Ishikawa (cell line): ENCODE data around the gene KDM2B.

Experiments
- CEBPB ChIP-seq: IDR thresholded peaks from 2 replicates; pipeline ENCODE4 v1.6.1; 2012
- CREB1 ChIP-seq: IDR thresholded peaks from 2 replicates; pipeline ENCODE4 v1.6.1; 2012; ENCODE audit warnings: low read depth
- EGR1 ChIP-seq: IDR thresholded peaks from 2 replicates; pipeline ENCODE4 v1.6.1; 2012
- EP300 ChIP-seq: IDR thresholded peaks from 2 replicates; pipeline ENCODE4 v1.6.1; 2012; ENCODE audit warnings: borderline replicate concordance
- FOXM1 ChIP-seq: IDR thresholded peaks from 2 replicates; pipeline ENCODE4 v1.6.1; 2012; ENCODE audit warnings: low read depth, borderline replicate concordance
- NFIC ChIP-seq: IDR thresholded peaks from 2 replicates; pipeline ENCODE4 v1.6.1; 2012
- RAD21 ChIP-seq: IDR thresholded peaks from 2 replicates; pipeline ENCODE4 v1.6.1; 2012; ENCODE audit warnings: low read depth
- TAF1 ChIP-seq: IDR thresholded peaks from 2 replicates; pipeline ENCODE4 v1.6.1; 2012; ENCODE audit warnings: low read depth, mild to moderate bottlenecking
- TCF12 ChIP-seq: IDR thresholded peaks from 2 replicates; pipeline ENCODE4 v1.6.1; 2012; ENCODE audit warnings: low read depth
- TEAD4 ChIP-seq: IDR thresholded peaks from 2 replicates; pipeline ENCODE4 v1.6.1; 2012
- YY1 ChIP-seq: IDR thresholded peaks from 2 replicates; pipeline ENCODE4 v1.6.1; 2012; ENCODE audit warnings: low read depth
- ZBTB7A ChIP-seq: IDR thresholded peaks from 2 replicates; pipeline ENCODE4 v1.6.1; 2012; ENCODE audit warnings: low read depth
- TF ChIP-seq, protein P1 (sequence below): IDR thresholded peaks from 2 replicates; pipeline ENCODE4 v1.6.1; 2012
- TF ChIP-seq, protein P2 (sequence below): IDR thresholded peaks from 2 replicates; pipeline ENCODE4 v1.6.1; 2012
- TF ChIP-seq, protein P3 (sequence below): IDR thresholded peaks from 2 replicates; pipeline ENCODE4 v1.6.1; 2012; ENCODE audit warnings: low read depth, mild to moderate bottlenecking

The KDM2B gene

DNA sequence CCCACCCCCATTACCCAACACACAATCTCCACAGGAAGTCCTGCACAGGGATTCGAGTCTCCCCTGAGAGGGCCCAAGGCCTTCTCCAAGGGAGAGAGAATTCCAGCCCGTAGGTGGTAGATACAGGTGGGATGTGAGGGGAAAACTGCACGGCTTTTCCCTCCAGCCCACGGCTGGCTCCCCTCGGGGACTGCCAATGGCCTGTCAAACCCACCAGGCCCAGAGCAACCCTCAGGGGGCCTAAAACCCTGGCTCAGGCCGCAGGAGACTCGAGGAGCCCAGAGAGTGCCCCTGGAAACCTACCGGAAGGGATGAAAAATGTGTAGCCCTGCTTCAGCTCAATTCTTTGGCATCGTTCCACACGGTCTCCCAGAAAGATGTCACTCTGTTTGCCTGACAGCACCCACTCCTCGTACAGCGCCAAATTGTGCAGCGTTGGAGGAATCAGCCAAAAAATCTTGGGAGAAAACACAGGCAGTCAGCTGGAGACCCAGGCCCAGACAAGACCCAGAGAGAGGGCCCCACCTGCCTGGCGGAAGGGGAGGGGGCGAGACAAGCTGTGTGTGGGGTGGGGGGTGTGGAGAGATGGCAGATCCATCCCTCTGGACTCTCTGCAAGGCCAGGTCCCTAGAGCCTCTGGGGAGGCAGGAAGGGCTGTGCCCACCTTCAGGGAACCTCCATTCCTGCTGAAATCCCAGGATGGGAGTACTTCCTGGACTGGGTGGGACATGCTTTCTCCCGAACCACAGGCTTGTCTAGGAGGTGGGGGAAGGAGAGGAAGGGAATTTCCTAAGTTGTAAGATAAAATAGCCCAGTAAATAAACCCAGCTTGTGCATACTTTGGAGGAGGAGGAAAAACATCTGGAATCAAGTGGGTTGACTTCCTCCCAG is 48.1 kb downstream of the KDM2B start:
- TF ChIP-seq RAD21: no peak
- TF ChIP-seq, protein P1, sequence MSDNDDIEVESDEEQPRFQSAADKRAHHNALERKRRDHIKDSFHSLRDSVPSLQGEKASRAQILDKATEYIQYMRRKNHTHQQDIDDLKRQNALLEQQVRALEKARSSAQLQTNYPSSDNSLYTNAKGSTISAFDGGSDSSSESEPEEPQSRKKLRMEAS: no peak
- TF ChIP-seq NFIC: no peak
- TF ChIP-seq YY1: no peak
- no peak for TF ChIP-seq FOXM1
- TF ChIP-seq, protein P2, sequence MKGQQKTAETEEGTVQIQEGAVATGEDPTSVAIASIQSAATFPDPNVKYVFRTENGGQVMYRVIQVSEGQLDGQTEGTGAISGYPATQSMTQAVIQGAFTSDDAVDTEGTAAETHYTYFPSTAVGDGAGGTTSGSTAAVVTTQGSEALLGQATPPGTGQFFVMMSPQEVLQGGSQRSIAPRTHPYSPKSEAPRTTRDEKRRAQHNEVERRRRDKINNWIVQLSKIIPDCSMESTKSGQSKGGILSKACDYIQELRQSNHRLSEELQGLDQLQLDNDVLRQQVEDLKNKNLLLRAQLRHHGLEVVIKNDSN: no peak
- TF ChIP-seq TCF12: no peak
- TF ChIP-seq ZBTB7A: no peak
- TF ChIP-seq EP300: no peak
- TF ChIP-seq, protein P3, sequence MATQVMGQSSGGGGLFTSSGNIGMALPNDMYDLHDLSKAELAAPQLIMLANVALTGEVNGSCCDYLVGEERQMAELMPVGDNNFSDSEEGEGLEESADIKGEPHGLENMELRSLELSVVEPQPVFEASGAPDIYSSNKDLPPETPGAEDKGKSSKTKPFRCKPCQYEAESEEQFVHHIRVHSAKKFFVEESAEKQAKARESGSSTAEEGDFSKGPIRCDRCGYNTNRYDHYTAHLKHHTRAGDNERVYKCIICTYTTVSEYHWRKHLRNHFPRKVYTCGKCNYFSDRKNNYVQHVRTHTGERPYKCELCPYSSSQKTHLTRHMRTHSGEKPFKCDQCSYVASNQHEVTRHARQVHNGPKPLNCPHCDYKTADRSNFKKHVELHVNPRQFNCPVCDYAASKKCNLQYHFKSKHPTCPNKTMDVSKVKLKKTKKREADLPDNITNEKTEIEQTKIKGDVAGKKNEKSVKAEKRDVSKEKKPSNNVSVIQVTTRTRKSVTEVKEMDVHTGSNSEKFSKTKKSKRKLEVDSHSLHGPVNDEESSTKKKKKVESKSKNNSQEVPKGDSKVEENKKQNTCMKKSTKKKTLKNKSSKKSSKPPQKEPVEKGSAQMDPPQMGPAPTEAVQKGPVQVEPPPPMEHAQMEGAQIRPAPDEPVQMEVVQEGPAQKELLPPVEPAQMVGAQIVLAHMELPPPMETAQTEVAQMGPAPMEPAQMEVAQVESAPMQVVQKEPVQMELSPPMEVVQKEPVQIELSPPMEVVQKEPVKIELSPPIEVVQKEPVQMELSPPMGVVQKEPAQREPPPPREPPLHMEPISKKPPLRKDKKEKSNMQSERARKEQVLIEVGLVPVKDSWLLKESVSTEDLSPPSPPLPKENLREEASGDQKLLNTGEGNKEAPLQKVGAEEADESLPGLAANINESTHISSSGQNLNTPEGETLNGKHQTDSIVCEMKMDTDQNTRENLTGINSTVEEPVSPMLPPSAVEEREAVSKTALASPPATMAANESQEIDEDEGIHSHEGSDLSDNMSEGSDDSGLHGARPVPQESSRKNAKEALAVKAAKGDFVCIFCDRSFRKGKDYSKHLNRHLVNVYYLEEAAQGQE: no peak
- TF ChIP-seq TAF1: no peak
- no peak for TF ChIP-seq TEAD4
- no peak for TF ChIP-seq CREB1
- no peak for TF ChIP-seq CEBPB
- no peak for TF ChIP-seq EGR1

DNA sequence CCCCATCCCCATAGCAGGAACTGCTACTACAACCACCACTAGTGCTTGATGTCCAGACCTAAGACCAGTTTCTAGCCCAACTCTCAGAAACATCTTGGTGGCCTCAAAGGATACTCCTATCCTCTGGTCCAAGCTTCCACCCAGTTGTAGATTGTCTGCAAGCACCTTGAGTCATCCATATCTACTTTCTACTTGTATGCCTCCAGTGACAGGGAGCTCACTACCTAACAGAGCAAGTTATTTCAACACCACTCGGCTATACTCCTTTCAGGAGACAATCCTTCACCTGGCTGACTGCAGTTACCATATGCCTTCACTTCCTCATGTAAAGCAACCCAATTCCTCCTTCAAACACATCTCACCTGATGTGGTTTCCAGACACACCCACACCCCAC is 49.5 kb downstream of the KDM2B start:
- no peak for TF ChIP-seq FOXM1

DNA sequence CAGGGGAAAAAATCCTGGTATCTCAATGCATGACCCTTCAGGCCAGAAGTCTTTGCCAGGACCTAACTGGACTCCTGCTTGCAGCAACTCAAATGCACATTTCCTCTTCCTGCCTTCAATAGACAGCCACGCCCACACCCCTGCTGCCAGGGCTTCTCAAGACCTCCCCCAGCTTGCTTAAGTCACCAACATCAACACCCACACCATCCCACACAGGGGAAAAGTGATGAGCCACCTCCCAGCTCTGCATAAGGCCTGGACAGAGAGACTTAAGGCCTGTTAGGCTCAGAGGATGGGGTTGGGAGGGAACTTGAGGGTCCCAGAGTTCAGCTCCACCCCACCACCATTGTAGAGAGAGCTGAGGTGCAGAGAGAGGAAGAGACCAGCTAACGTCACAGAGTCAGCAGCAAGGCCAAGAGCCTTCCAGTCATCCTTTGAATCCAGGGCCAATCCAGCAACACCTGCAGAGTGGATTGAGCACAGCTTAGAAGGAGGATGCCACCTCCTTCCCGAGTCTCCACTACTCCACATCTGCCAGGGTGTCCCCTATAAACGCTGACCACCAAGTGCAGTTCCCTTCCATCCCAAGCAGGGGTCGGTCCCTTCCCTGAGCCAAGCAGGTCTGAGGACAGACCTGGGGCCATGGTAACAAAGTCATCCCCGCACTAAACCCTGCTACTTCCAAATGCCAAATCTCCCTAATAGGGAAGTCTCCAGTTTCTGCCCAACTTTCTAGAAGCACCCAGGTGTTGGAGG is 50.0 kb downstream of the KDM2B start:
- TF ChIP-seq TEAD4: no peak

DNA sequence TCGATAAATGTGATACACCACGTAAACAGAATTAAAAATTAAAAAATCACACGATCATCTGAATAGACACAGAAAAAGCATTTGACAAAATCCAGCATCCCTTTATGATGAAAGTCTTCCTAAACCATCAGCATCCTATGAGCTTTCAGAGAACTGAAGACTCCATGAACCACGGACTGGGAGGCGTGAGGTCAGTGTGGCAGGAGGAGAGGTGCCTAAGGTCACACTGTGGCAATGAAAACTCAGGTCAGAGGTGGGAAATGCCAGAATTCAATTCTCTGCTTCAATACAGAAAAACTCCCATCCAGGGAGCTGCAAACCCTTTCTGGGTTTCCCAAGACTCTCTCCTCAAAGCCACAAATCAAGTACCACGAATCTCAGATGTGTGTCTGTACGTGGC is 51.6 kb downstream of the KDM2B start:
- no peak for TF ChIP-seq CEBPB

DNA sequence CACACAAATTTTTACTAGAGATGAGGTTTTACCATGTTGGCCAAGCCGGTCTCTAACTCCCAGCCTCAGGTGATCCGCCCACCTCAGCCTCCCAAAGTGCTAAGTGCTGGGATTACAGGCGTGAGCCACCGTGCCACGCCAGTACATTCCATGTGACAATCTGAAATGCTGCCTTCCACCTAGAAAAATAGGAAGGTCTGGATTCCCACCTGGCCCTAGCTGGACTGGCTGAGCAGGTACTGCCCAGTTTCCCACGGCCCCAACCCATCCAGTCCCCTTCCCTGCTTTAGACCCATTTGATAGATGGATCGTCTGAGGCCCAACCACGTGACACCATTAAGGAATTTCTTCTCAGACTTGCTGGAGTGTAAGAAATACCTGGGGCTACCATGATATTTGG is 55.4 kb downstream of the KDM2B start:
- TF ChIP-seq, protein P3: no peak
- TF ChIP-seq, protein P2: no peak
- TF ChIP-seq TAF1: no peak
- no peak for TF ChIP-seq NFIC
- TF ChIP-seq EGR1: no peak
- no peak for TF ChIP-seq TEAD4
- TF ChIP-seq YY1: no peak
- TF ChIP-seq FOXM1: no peak
- no peak for TF ChIP-seq EP300
- no peak for TF ChIP-seq CREB1
- TF ChIP-seq ZBTB7A: no peak

DNA sequence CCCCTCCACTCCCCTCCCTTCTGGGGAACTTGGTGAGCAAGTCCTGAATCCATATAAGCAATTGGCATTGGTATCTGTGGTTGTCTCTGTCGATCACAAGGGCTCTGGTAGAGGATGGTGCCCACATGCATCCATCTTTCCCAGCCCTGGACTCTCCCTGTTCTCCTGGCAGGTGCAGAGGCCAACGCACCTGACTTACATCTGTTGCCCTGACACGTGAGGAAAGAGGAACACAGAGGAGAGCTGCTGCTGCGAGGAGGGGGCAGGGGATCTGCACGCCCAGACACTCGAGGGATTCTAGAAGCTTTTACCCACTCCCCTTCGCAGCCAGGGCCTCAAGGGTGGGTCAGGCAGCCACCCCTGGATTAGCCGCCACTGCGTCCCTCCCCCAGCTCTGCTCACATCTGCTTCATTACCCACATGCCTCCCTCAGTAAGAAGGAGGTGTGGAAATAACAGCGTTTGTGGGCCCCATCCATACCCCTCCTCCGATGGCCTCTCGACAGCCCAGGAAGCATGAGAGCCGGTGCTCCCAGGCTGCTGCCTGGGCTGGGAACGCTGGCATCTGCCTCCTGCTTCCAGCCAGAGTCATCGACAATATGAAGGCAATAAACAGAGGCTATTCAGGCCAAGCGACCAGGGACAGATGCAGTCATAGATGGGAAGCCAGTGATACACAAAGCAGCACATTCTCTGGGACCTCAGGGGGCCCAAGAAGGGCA is 56.5 kb downstream of the KDM2B start:
- no peak for TF ChIP-seq TAF1
- no peak for TF ChIP-seq NFIC
- no peak for TF ChIP-seq EP300
- TF ChIP-seq ZBTB7A: no peak
- TF ChIP-seq, protein P3: no peak
- TF ChIP-seq CREB1: no peak
- TF ChIP-seq TCF12: no peak
